CD4-positive, alpha-beta T cell (primary cell): Measurements from ENCODE around the gene KCNG1. TPM values are rescaled to one million over a fixed set of nuclear protein-coding genes. Genes with fewer than 3 reads are reported as not detected.

Experiments used
- ATAC-seq: fragments of 200-7000 bp; cut with Tn5 transposase; one replicate; pipeline ENCODE4 v1.10.0; 2022; ENCODE audit warnings: mild to moderate bottlenecking; ENCODE audit not compliant: poor library complexity
- CTCF ChIA-PET: fragments of 350-600 bp; sonication (Branson Sonifier 250); formaldehyde crosslinking; loops from one replicate; lab custom pipeline; 2021; ENCODE audit warnings: antibody characterized with exemption, inconsistent platforms; lab: Charles Lee
- POLR2A ChIA-PET: fragments of 350-600 bp; sonication (Branson Sonifier 250); formaldehyde crosslinking; loops from one replicate; lab custom pipeline; 2021; ENCODE audit warnings: antibody characterized with exemption, inconsistent platforms; lab: Charles Lee
- DNase-seq, 14 experiments: peaks; one replicate each; pipeline ENCODE4 v3.0.0-alpha.2; 2013 to 2020; ENCODE audit warnings: mixed read lengths in 2 of 14
- H3K27ac ChIP-seq, 2 donors: one replicate each; pipeline versions ENCODE4 v1.5.1 to v1.7.0; 2013; ENCODE audit warnings: low read length in 2 of 2, low read depth in 1 of 2, mild to moderate bottlenecking in 1 of 2
- H3K27me3 ChIP-seq, 2 experiments: 1 replicate in 1 of 2; 2 replicates in 1 of 2; pipeline versions ENCODE4 v1.6.1 to v1.7.0; 2013; ENCODE audit warnings: low read length in 2 of 2, control low read depth in 1 of 2, mild to moderate bottlenecking in 1 of 2, moderate library complexity in 1 of 2; ENCODE audit not compliant: insufficient read depth in 2 of 2, control insufficient read depth in 1 of 2
- H3K36me3 ChIP-seq: one replicate; pipeline ENCODE4 v1.6.1; 2013; ENCODE audit warnings: low read length, control low read depth; ENCODE audit not compliant: insufficient read depth
- H3K4me1 ChIP-seq: one replicate; pipeline ENCODE4 v1.6.1; 2013; ENCODE audit warnings: low read length, control low read depth; ENCODE audit not compliant: insufficient read depth
- H3K4me3 ChIP-seq: one replicate; pipeline ENCODE4 v1.5.1; 2013; ENCODE audit warnings: mild to moderate bottlenecking, low read length, moderate library complexity
- H3K9me3 ChIP-seq, 2 experiments: 1 replicate in 1 of 2; 2 replicates in 1 of 2; pipeline versions ENCODE4 v1.6.1 to v1.7.0; 2013; ENCODE audit warnings: low read length in 2 of 2, mild to moderate bottlenecking in 2 of 2, control low read depth in 1 of 2, moderate library complexity in 1 of 2; ENCODE audit not compliant: control insufficient read depth in 1 of 2, insufficient read depth in 1 of 2
- H3K27ac Mint-ChIP-seq: one replicate; pipeline ENCODE4 v1.8.0; 2020; ENCODE audit warnings: mixed read lengths
- H3K27me3 Mint-ChIP-seq: one replicate; pipeline ENCODE4 v1.8.0; 2021; ENCODE audit warnings: mixed read lengths
- H3K36me3 Mint-ChIP-seq: one replicate; pipeline ENCODE4 v1.8.0; 2021; ENCODE audit warnings: low read depth, mixed read lengths
- H3K4me1 Mint-ChIP-seq: one replicate; pipeline ENCODE4 v1.8.0; 2021; ENCODE audit warnings: low read depth, mixed read lengths
- H3K4me3 Mint-ChIP-seq: one replicate; pipeline ENCODE4 v1.8.0; 2020; ENCODE audit warnings: mild to moderate bottlenecking, mixed read lengths
- H3K9me3 Mint-ChIP-seq: one replicate; pipeline ENCODE4 v1.8.0; 2020; ENCODE audit warnings: mixed read lengths
- intact Hi-C, 2 experiments: fragments of 100-400 bp; cut with DNase I in 1 of 2; cut with micrococcal nuclease in 1 of 2; formaldehyde crosslinking; loops; one replicate each; pipeline versions ENCODE4 v1.15.1 to v1.9.0; 2023 to 2025; cut with DNase I, micrococcal nuclease
- total RNA-seq, 174 experiments: library from RNA in 2 of 174; stranded (reverse) in 2 of 174; gene quantifications; one replicate each; pipeline ENCODE4 v1.2.3 and lab custom pipeline; 2021 to 2026
- TF ChIP-seq, protein P1 (sequence below): fragments of 200-600 bp; IDR thresholded peaks from one replicate; pipeline ENCODE4 v1.8.0; 2022; ENCODE audit warnings: antibody characterized with exemption, mild to moderate bottlenecking

Gene KCNG1
- total RNA-seq, 2 experiments from 2014 or later: not detected

- H3K9me3 ChIP-seq: no peaks in the 10 kb centered on the region
- peaks cover 4 to 6% of the 10 kb centered on the region in 2 experiments for H3K27me3 ChIP-seq
- no peak for DNase-seq
- Mint-ChIP-seq H3K4me3 (no peak overlapping the region), H3K27ac (no peak overlapping the region), H3K27me3 (peaks cover 27% of the 10 kb centered on the region), H3K9me3 (no peaks in the 10 kb centered on the region), H3K36me3 (no peaks in the 10 kb centered on the region), H3K4me1 (no peaks in the 10 kb centered on the region)
- intact Hi-C loops: no loop called here
- no peak overlapping the region for H3K27ac ChIP-seq
- no peaks in the 10 kb centered on the region for H3K36me3 ChIP-seq
- H3K4me1 ChIP-seq: no peaks in the 10 kb centered on the region
- no peak for ATAC-seq
- TF ChIP-seq, protein P1, sequence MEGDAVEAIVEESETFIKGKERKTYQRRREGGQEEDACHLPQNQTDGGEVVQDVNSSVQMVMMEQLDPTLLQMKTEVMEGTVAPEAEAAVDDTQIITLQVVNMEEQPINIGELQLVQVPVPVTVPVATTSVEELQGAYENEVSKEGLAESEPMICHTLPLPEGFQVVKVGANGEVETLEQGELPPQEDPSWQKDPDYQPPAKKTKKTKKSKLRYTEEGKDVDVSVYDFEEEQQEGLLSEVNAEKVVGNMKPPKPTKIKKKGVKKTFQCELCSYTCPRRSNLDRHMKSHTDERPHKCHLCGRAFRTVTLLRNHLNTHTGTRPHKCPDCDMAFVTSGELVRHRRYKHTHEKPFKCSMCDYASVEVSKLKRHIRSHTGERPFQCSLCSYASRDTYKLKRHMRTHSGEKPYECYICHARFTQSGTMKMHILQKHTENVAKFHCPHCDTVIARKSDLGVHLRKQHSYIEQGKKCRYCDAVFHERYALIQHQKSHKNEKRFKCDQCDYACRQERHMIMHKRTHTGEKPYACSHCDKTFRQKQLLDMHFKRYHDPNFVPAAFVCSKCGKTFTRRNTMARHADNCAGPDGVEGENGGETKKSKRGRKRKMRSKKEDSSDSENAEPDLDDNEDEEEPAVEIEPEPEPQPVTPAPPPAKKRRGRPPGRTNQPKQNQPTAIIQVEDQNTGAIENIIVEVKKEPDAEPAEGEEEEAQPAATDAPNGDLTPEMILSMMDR: no peak
- no peak overlapping the region for H3K4me3 ChIP-seq
- CTCF ChIA-PET: no interaction called here
- POLR2A ChIA-PET: no interaction called here
Measured at GRCh38 chr20:51009303-51010042, 13.4 kb downstream of the KCNG1 start.

DNA sequence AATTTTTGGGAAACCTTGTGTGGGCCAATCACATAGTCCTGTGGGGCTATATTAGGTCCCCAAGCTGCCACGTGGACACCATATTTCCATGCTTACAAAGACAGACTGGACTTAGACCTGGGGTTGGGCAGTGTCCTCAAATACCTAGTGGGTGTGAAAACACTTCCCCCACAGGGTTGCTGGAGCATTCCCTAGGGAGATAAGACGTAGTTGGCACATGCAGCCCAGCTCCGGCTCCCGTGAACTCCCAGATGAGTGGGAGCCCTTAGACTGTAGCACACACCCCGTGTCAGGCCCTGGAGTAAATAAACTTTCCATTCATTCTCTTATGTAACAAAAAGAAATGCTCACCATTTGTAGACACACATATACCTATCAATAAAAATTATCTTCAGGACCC lies 14.2 kb downstream of the KCNG1 start:
- TF ChIP-seq, protein P1: no peak
- Mint-ChIP-seq H3K4me3 (no peak overlapping the region), H3K36me3 (no peaks in the 10 kb centered on the region), H3K9me3 (no peaks in the 10 kb centered on the region), H3K4me1 (no peaks in the 10 kb centered on the region), H3K27me3 (peaks cover 20% of the 10 kb centered on the region), H3K27ac (no peak overlapping the region)
- CTCF ChIA-PET: no interaction called here
- intact Hi-C loops: no loop called here
- POLR2A ChIA-PET: no interaction called here
- no peak for ATAC-seq
- Histone ChIP-seq H3K9me3 (no peaks in the 10 kb centered on the region), H3K27me3 (peaks cover 3 to 6% of the 10 kb centered on the region in 2 experiments), H3K4me1 (no peaks in the 10 kb centered on the region), H3K36me3 (no peaks in the 10 kb centered on the region), H3K27ac (no peak overlapping the region), H3K4me3 (no peak overlapping the region)
- DNase-seq: no peak

DNA sequence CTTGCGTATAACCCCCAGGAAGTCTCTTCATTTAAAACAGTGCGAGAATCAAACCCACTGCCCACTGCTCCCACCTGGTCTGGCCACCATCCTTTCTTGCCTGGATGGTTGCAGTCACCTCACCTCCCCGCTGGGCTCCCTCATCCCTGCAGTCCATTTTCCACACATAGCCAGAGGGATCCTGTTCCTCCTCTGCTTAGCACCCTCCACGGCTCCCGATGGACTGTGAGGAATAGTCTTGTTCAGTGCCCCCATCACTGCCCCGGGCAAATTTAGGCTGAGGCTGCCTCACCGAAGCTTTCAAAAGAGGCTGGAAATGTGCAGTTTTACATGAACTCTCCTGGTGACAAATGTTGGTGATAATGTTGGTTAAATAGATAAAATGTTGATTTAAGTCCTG lies 17.7 kb downstream of the KCNG1 start:
- ChIA-PET CTCF (no interaction called here), POLR2A (no interaction called here)
- H3K27ac ChIP-seq: no peak overlapping the region
- no peak for ATAC-seq
- TF ChIP-seq, protein P1: no peak
- Mint-ChIP-seq H3K4me1 (no peaks in the 10 kb centered on the region), H3K9me3 (no peaks in the 10 kb centered on the region), H3K27me3 (peaks cover 28% of the 10 kb centered on the region), H3K27ac (no peak overlapping the region), H3K4me3 (no peak overlapping the region), H3K36me3 (no peaks in the 10 kb centered on the region)
- no peaks in the 10 kb centered on the region for H3K36me3 ChIP-seq
- peaks cover 4 to 6% of the 10 kb centered on the region in 2 experiments for H3K27me3 ChIP-seq
- H3K4me1 ChIP-seq: no peaks in the 10 kb centered on the region
- no peak for DNase-seq
- H3K9me3 ChIP-seq: no peaks in the 10 kb centered on the region
- intact Hi-C loops: no loop called here
- no peak overlapping the region for H3K4me3 ChIP-seq
